Parathyroid adenoma (tissue), 2 donors: ENCODE data around the gene SNAP47.
"Not testable (repeated sequence)": the region's sequence is repeated elsewhere in the genome, so short reads cannot be mapped to it uniquely, and the experiment has no call there.

ENCODE experiments used
- H2AFZ ChIP-seq: fragments of 300-600 bp; sonication (generic); one replicate; pipeline ENCODE4 v1.7.0; 2017; ENCODE audit warnings: antibody characterized with exemption, mild to moderate bottlenecking
- H3K27ac ChIP-seq: fragments of 300-600 bp; sonication (generic); one replicate; pipeline ENCODE4 v1.7.0; 2017
- H3K27me3 ChIP-seq: fragments of 300-600 bp; sonication (generic); one replicate; pipeline ENCODE4 v1.7.0; 2017; ENCODE audit warnings: low read length; ENCODE audit not compliant: control insufficient read depth, insufficient read depth
- H3K36me3 ChIP-seq: fragments of 300-600 bp; sonication (generic); one replicate; pipeline ENCODE4 v1.7.0; 2017; ENCODE audit warnings: low read length; ENCODE audit not compliant: control insufficient read depth, insufficient read depth
- H3K4me1 ChIP-seq: fragments of 300-600 bp; sonication (generic); one replicate; pipeline ENCODE4 v1.7.0; 2017; ENCODE audit warnings: control low read depth
- H3K4me2 ChIP-seq: fragments of 300-600 bp; sonication (generic); one replicate; pipeline ENCODE4 v1.7.0; 2017; ENCODE audit warnings: low read length
- H3K4me3 ChIP-seq: fragments of 300-600 bp; sonication (generic); one replicate; pipeline ENCODE4 v1.7.0; 2017; ENCODE audit warnings: low read depth, low read length
- H3K79me2 ChIP-seq: fragments of 300-600 bp; sonication (generic); one replicate; pipeline ENCODE4 v1.7.0; 2017; ENCODE audit warnings: control low read depth
- H3K9ac ChIP-seq: fragments of 300-600 bp; sonication (generic); one replicate; pipeline ENCODE4 v1.7.0; 2017; ENCODE audit warnings: mild to moderate bottlenecking
- H3K9me3 ChIP-seq: fragments of 300-600 bp; sonication (generic); one replicate; pipeline ENCODE4 v1.7.0; 2017; ENCODE audit warnings: low read length; ENCODE audit not compliant: control insufficient read depth
- TF ChIP-seq, protein P1 (sequence below): fragments of 300-600 bp; sonication (generic); IDR thresholded peaks from one replicate; pipeline ENCODE4 v1.7.0; 2017; ENCODE audit warnings: antibody characterized with exemption, mild to moderate bottlenecking
- donor health status: primary hyperparathyroidism.

The SNAP47 gene

DNA sequence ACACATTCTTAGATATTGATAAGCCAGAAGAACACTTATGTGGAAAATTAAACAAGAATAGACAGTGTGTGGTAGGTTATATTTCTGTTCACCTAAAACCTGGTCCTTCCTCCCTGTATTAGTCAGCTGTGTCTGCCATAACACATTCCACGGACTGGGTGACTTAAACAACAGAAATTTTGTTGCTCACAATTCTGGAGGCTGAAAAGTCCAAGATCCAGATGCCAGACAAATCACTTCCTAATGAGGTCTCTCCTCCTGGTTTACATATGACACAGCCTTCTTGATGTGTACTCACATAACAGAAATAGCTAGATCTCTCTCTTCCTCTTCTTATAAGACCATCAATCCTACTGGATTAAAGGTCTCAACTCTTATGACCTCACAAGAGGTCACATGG is 25.8 kb upstream of the SNAP47 start:
- H3K27ac ChIP-seq = no peak overlapping the region
- H3K4me1 ChIP-seq = no peaks in the 10 kb centered on the region
- TF ChIP-seq, protein P1, sequence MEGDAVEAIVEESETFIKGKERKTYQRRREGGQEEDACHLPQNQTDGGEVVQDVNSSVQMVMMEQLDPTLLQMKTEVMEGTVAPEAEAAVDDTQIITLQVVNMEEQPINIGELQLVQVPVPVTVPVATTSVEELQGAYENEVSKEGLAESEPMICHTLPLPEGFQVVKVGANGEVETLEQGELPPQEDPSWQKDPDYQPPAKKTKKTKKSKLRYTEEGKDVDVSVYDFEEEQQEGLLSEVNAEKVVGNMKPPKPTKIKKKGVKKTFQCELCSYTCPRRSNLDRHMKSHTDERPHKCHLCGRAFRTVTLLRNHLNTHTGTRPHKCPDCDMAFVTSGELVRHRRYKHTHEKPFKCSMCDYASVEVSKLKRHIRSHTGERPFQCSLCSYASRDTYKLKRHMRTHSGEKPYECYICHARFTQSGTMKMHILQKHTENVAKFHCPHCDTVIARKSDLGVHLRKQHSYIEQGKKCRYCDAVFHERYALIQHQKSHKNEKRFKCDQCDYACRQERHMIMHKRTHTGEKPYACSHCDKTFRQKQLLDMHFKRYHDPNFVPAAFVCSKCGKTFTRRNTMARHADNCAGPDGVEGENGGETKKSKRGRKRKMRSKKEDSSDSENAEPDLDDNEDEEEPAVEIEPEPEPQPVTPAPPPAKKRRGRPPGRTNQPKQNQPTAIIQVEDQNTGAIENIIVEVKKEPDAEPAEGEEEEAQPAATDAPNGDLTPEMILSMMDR = no peak
- H3K4me2 ChIP-seq = no peak overlapping the region
- H3K4me3 ChIP-seq = no peak overlapping the region
- H2AFZ ChIP-seq = no peak overlapping the region
- no peaks in the 10 kb centered on the region for H3K79me2 ChIP-seq
- no peaks in the 10 kb centered on the region for H3K36me3 ChIP-seq
- H3K27me3 ChIP-seq = no peaks in the 10 kb centered on the region
- H3K9me3 ChIP-seq = no peaks in the 10 kb centered on the region
- H3K9ac ChIP-seq = no peak overlapping the region

DNA sequence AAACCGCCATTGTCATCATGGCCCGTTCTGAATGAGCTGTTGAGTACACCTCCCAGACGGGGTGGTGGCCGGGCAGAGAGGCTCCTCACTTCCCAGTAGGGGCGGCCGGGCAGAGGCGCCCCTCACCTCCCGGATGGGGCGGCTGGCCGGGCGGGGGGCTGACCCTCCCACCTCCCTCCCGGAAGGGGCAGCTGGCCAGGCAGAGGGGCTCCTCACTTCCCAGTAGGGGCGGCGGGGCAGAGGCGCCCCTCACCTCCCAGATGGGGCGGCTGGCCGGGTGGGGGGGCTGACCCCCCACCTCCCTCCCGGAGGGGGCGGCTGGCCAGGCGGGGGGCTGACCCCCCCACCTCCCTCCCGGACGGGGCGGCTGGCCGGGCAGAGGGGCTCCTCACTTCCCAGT is 24.8 kb upstream of the SNAP47 start:
- not testable (repeated sequence) for H3K27ac ChIP-seq, H3K27me3 ChIP-seq, H3K9ac ChIP-seq, H3K4me3 ChIP-seq, H3K9me3 ChIP-seq, H3K4me1 ChIP-seq, H3K79me2 ChIP-seq, H3K4me2 ChIP-seq, H2AFZ ChIP-seq, H3K36me3 ChIP-seq

DNA sequence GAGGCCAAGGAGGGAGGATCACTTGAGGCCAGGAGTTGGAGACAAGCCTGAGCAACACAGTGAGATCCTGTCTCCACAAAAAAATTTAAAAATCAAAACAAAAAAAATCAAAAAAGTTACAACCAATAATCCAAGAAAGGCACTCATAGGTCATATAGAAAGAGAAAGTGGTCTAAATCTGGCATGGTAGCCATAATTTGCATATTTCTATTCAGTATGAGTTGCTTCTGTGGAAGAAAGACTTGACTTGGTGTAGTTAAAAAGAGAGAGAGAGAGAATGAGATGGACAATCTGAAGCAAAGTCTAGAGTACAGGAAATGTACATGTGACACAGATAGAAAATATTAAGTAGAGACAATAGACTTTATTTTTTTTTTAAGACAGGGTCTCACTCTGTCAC is 22.6 kb upstream of the SNAP47 start:
- Histone ChIP-seq H3K9me3 (no peaks in the 10 kb centered on the region), H3K4me2 (no peak overlapping the region), H3K4me1 (no peaks in the 10 kb centered on the region), H3K27ac (no peak overlapping the region), H3K9ac (no peak overlapping the region), H3K36me3 (no peaks in the 10 kb centered on the region), H3K79me2 (no peaks in the 10 kb centered on the region), H3K27me3 (no peaks in the 10 kb centered on the region), H3K4me3 (no peak overlapping the region), H2AFZ (no peak overlapping the region)
- TF ChIP-seq, protein P1 = no peak

DNA sequence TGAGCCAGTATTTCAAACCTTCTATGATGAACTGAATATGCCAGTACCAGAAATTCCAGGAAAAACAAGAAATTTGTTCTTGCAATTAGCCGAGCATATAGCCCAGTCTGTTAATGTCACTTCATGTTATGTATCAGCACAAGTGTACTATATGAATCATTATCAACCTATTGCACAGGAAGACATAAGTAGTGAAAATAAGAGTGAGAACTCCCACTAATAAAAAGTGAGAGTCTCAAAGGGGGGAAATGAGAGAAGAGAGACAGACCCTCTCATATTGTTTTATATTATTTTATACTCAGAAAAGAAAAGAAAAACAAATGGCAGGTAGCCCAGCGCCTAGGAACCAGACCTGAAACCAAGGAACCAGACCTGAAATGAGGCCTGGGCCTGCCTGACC is 16.3 kb upstream of the SNAP47 start:
- no peaks in the 10 kb centered on the region for H3K36me3 ChIP-seq
- H3K79me2 ChIP-seq = no peaks in the 10 kb centered on the region
- no peak overlapping the region for H3K4me3 ChIP-seq
- H3K9me3 ChIP-seq = no peaks in the 10 kb centered on the region
- H3K4me1 ChIP-seq = no peaks in the 10 kb centered on the region
- no peak overlapping the region for H3K4me2 ChIP-seq
- H3K27ac ChIP-seq = no peak overlapping the region
- no peak overlapping the region for H3K9ac ChIP-seq
- H3K27me3 ChIP-seq = no peaks in the 10 kb centered on the region
- no peak overlapping the region for H2AFZ ChIP-seq
- TF ChIP-seq, protein P1 = no peak

DNA sequence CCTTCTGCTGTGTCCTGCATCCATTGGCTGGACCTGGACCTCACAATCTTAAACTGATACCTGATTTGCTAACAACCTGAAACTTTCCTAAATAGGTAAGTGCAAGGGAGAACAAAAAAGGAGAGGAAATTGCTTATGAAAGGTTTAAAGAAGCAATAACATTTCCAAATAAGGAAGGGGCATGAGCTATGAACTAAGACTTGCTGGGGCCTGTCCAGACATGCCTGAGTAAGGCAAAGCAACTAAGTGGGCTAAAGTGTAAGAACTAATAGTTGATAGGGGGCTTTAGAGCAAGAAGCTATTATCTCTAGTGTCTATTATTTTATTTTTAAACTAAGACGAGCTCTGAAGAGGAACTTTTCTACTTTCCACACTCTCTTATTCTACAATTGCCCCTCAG is 11.8 kb upstream of the SNAP47 start:
- Histone ChIP-seq H3K9me3 (no peaks in the 10 kb centered on the region), H2AFZ (no peak overlapping the region), H3K4me2 (no peak overlapping the region), H3K4me1 (no peaks in the 10 kb centered on the region), H3K36me3 (no peaks in the 10 kb centered on the region), H3K27ac (no peak overlapping the region), H3K9ac (no peak overlapping the region), H3K4me3 (no peak overlapping the region), H3K27me3 (no peaks in the 10 kb centered on the region), H3K79me2 (no peaks in the 10 kb centered on the region)
- TF ChIP-seq, protein P1 = no peak
